OCI-LY1 (cell line): ENCODE measurements around the gene SLC8A1.

Experiments
- EZH2 ChIP-seq: fragments of 200-600 bp; sonication (generic), shearing (Covaris generic); IDR thresholded peaks from 2 replicates; pipeline ENCODE4 v1.8.0; 2017; ENCODE audit warnings: borderline replicate concordance, mixed run types, mild to moderate bottlenecking, antibody characterized with exemption, low read length, moderate library complexity, mixed read lengths
- TF ChIP-seq, protein P1 (sequence below): fragments of 200-600 bp; sonication (generic), shearing (Covaris generic); IDR thresholded peaks from 2 replicates; pipeline ENCODE4 v1.5.1; 2017; ENCODE audit warnings: mild to moderate bottlenecking, antibody characterized with exemption, low read length, moderate library complexity, mixed read lengths

- TF ChIP-seq EZH2, result no peak
- TF ChIP-seq, protein P1, sequence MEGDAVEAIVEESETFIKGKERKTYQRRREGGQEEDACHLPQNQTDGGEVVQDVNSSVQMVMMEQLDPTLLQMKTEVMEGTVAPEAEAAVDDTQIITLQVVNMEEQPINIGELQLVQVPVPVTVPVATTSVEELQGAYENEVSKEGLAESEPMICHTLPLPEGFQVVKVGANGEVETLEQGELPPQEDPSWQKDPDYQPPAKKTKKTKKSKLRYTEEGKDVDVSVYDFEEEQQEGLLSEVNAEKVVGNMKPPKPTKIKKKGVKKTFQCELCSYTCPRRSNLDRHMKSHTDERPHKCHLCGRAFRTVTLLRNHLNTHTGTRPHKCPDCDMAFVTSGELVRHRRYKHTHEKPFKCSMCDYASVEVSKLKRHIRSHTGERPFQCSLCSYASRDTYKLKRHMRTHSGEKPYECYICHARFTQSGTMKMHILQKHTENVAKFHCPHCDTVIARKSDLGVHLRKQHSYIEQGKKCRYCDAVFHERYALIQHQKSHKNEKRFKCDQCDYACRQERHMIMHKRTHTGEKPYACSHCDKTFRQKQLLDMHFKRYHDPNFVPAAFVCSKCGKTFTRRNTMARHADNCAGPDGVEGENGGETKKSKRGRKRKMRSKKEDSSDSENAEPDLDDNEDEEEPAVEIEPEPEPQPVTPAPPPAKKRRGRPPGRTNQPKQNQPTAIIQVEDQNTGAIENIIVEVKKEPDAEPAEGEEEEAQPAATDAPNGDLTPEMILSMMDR, result no peak
These were observed 361.8 kb downstream of the SLC8A1 start for GRCh38 chr2:40090044-40090443.
